ENCODE results near the gene SOCS4.

SOCS4 gene

DNA sequence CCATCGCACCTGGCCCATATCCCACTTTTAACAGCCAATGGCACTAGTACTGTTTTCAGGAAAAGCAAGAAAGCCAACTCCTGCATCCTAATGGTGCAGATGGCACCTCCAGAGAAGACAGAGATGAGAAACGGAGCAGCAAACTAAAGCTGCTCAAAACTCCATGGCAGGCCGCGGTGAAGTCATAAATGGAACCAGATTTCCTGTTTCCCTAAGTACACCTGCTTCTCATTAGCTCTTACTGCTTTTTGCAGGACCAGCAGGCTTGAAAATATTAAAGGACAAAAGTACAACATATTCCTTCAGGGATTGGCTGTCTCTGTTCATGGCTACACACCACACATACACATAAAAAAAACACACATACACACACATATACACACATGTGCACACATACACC, 65.3 kb downstream of the SOCS4 start:
- H3K9ac ChIP-seq (ENCODE audit: low read length): no peak overlapping the region
- H3K36me3 ChIP-seq (replicated peaks; ENCODE audit: low read depth, low read length): no peaks in the 10 kb centered on the region
- H3K4me3 ChIP-seq (ENCODE audit: low read length): no peak overlapping the region
- no peaks in the 10 kb centered on the region for H3K9me3 ChIP-seq (ENCODE audit: insufficient read depth, low read length)
- no peak overlapping the region for H2AFZ ChIP-seq (ENCODE audit: low read depth, low read length)
- TF ChIP-seq EZH2phosphoT487 (IDR thresholded peaks at IDR 0.05; ENCODE audit: low read depth): no peak
- TF ChIP-seq CTCF (IDR thresholded peaks at IDR 0.05; ENCODE audit: low read depth, low read length): no peak
- no peaks in the 10 kb centered on the region for H3K79me2 ChIP-seq (ENCODE audit: low read length)
- H4K20me1 ChIP-seq (ENCODE audit: insufficient read depth, low read length): no peaks in the 10 kb centered on the region
- peaks cover 6% of the 10 kb centered on the region for H3K4me1 ChIP-seq (ENCODE audit: low read length)
- H3K4me2 ChIP-seq (ENCODE audit: low read length): no peak overlapping the region
- H3K27ac ChIP-seq (ENCODE audit: low read length): no peak overlapping the region
- H3K27me3 ChIP-seq (ENCODE audit: low read depth, low read length): no peaks in the 10 kb centered on the region

- no peaks in the 10 kb centered on the region for H3K9me3 ChIP-seq (ENCODE audit: insufficient read depth, low read length)
- H2AFZ ChIP-seq (ENCODE audit: low read depth, low read length): no peak overlapping the region
- peaks cover 24% of the 10 kb centered on the region for H3K4me1 ChIP-seq (ENCODE audit: low read length)
- no peak overlapping the region for H3K4me3 ChIP-seq (ENCODE audit: low read length)
- H3K4me2 ChIP-seq (ENCODE audit: low read length): no peak overlapping the region
- TF ChIP-seq CTCF (IDR thresholded peaks at IDR 0.05; ENCODE audit: low read depth, low read length): no peak
- no peaks in the 10 kb centered on the region for H4K20me1 ChIP-seq (ENCODE audit: insufficient read depth, low read length)
- H3K36me3 ChIP-seq (replicated peaks; ENCODE audit: low read depth, low read length): no peaks in the 10 kb centered on the region
- H3K79me2 ChIP-seq (ENCODE audit: low read length): no peaks in the 10 kb centered on the region
- no peaks in the 10 kb centered on the region for H3K27me3 ChIP-seq (ENCODE audit: low read depth, low read length)
- no peak overlapping the region for H3K27ac ChIP-seq (ENCODE audit: low read length)
- H3K9ac ChIP-seq (ENCODE audit: low read length): no peak overlapping the region
Measured at GRCh38 chr14:55094292-55095157, 67.5 kb downstream of the SOCS4 start.

DNA sequence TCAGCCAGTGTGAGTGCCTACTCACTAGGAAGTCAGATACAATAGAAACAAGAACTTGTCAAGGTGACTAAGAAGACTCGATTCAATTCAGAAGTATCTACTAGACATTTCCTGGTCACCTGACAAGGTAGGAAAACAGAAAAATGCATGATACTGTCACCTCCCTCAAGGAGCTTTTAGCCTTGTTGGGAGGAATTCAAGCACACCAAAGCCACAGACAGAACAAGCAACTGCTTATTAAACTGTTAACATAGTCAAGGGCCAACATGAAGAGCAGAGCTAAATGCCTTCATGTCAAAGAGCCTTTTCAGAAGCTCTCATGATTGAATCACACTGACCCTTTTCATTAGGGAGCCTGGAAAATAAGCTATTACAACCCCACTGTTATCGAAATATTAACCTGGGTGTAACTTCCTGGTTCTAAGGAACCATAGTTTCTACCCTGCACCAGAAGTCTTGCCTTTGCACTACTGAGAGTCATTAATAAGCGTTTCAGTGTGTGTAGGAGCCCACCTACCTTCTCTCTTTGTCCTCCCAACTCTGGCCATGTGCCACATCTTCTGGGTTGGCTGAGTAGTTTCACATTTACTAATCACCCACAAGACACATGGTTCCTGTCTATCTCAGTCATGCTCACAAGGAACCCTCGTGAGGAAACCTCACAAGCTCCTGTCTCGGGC, 71.0 kb downstream of the SOCS4 start:
- H4K20me1 ChIP-seq (ENCODE audit: insufficient read depth, low read length): no peaks in the 10 kb centered on the region
- H3K79me2 ChIP-seq (ENCODE audit: low read length): no peaks in the 10 kb centered on the region
- H3K36me3 ChIP-seq (replicated peaks; ENCODE audit: low read depth, low read length): no peaks in the 10 kb centered on the region
- H3K4me2 ChIP-seq (ENCODE audit: low read length): peak overlapping the region; percentile 62
- TF ChIP-seq CTCF (IDR thresholded peaks at IDR 0.05; ENCODE audit: low read depth, low read length) (no peak), EZH2phosphoT487 (IDR thresholded peaks at IDR 0.05; ENCODE audit: low read depth) (no peak)
- H3K9me3 ChIP-seq (ENCODE audit: insufficient read depth, low read length): no peaks in the 10 kb centered on the region
- peaks cover 50% of the 10 kb centered on the region for H3K4me1 ChIP-seq (ENCODE audit: low read length)
- H3K4me3 ChIP-seq (ENCODE audit: low read length): peak overlapping the region; percentile 41
- no peaks in the 10 kb centered on the region for H3K27me3 ChIP-seq (ENCODE audit: low read depth, low read length)
- peak overlapping the region; percentile 7; the same call in 1 of the 2 replicates for H2AFZ ChIP-seq (ENCODE audit: low read depth, low read length)
- peak overlapping the region; percentile 49; the same call in 1 of the 2 replicates for H3K9ac ChIP-seq (ENCODE audit: low read length)
- peak overlapping the region; percentile 84 for H3K27ac ChIP-seq (ENCODE audit: low read length)

DNA sequence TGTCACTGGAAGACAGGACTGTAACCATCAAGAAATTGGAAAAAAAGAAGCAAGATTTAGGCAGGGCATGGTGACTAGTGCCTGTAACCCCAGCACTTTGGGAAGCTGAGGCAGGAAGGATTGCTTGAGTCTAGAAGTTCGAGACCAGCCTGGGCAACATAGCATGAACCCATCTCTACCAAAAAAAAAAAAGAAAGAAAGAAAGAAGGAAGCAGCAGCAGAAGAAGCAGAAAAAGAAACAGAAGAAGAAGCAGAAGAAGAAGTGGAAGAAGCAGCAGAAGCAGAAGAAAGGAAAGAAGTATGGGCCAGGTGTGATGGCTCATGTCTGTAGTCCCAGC, 71.5 kb downstream of the SOCS4 start:
- Histone ChIP-seq H3K27ac (ENCODE audit: low read length) (peak overlapping the region; percentile 84), H3K9ac (ENCODE audit: low read length) (peak overlapping the region; percentile 49; the same call in 1 of the 2 replicates), H3K4me3 (ENCODE audit: low read length) (peak overlapping the region; percentile 6), H3K4me2 (ENCODE audit: low read length) (peak overlapping the region; percentile 62), H3K27me3 (ENCODE audit: low read depth, low read length) (no peaks in the 10 kb centered on the region), H3K9me3 (ENCODE audit: insufficient read depth, low read length) (no peaks in the 10 kb centered on the region), H2AFZ (ENCODE audit: low read depth, low read length) (no peak overlapping the region), H3K36me3 (replicated peaks; ENCODE audit: low read depth, low read length) (no peaks in the 10 kb centered on the region), H4K20me1 (ENCODE audit: insufficient read depth, low read length) (no peaks in the 10 kb centered on the region), H3K79me2 (ENCODE audit: low read length) (no peaks in the 10 kb centered on the region), H3K4me1 (ENCODE audit: low read length) (peaks cover 55% of the 10 kb centered on the region)
- TF ChIP-seq CTCF (IDR thresholded peaks at IDR 0.05; ENCODE audit: low read depth, low read length) (no peak), EZH2phosphoT487 (IDR thresholded peaks at IDR 0.05; ENCODE audit: low read depth) (no peak)

Data from OCI-LY3 (cell line).